SJCRH30 (cell line): ENCODE data around the gene MAP6D1. TPM values are rescaled to one million over a fixed set of nuclear protein-coding genes. Genes with fewer than 3 reads are reported as not detected.

Experiments
- DNase-seq, 2 experiments: peaks; one replicate each; pipeline ENCODE4 v3.0.0-alpha.2; 2015 to 2020
- H3K27ac ChIP-seq: fragments of 250-450 bp; sonication (Bioruptor Pico); 2 replicates; pipeline ENCODE4 v1.5.1; 2020; ENCODE audit warnings: mild to moderate bottlenecking, moderate library complexity
- H3K27me3 ChIP-seq: fragments of 250-450 bp; sonication (Bioruptor Pico); 2 replicates; pipeline ENCODE4 v1.5.1; 2020; ENCODE audit warnings: mild to moderate bottlenecking, moderate library complexity
- H3K36me3 ChIP-seq: fragments of 250-450 bp; sonication (Bioruptor Pico); 2 replicates; pipeline ENCODE4 v1.5.1; 2020; ENCODE audit warnings: mild to moderate bottlenecking, moderate library complexity
- H3K4me1 ChIP-seq: fragments of 250-450 bp; sonication (Bioruptor Pico); 2 replicates; pipeline ENCODE4 v1.5.1; 2020; ENCODE audit warnings: mild to moderate bottlenecking, moderate library complexity
- H3K4me3 ChIP-seq: fragments of 250-450 bp; sonication (Bioruptor Pico); 2 replicates; pipeline ENCODE4 v1.5.1; 2020; ENCODE audit warnings: mild to moderate bottlenecking, moderate library complexity
- H3K9me3 ChIP-seq: fragments of 250-450 bp; sonication (Bioruptor Pico); replicated peaks from 2 replicates; pipeline ENCODE4 v1.5.1; 2020; ENCODE audit warnings: mild to moderate bottlenecking, moderate library complexity
- total RNA-seq: library from RNA; depleted of rRNA; stranded (reverse); fragments of >200 nt; shearing (Covaris generic); gene quantifications from 2 replicates; pipeline ENCODE4 v1.2.3, GENCODE V29; 2014; rRNA removed

MAP6D1 gene
- 6.5 and 7.0 TPM in 2 replicates for total RNA-seq

- peak within 1 kb of the TSS; percentile 17; the same call in 1 of the 2 replicates for H3K27ac ChIP-seq
- peak; percentile 73 to 76 for DNase-seq
Measured at GRCh38 chr3:183825456-183826161, at the start of gene MAP6D1. Gene MAP6D1 (minus strand): TSS chr3:183825577. CDS start chr3:183825547, 30 bp downstream.

DNA sequence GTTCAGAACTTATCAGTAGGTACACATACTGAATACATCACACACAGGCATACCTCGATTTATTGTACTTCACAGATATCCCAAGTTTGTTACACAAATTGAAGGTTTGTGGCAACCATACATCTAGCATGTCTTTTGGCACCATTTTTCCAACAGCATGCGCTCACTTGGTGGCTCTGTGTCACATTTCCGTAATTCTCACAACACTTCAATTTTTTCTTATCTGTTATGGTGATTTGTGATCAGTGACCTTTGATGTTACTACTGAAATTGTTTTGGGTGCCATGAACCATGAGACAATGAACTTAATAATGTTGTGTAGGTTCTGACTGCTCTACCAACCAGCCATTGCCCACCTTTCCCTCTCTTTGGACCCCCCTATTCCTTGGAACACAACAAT is 48.5 kb upstream of the MAP6D1 start:
- DNase-seq = no peak
- no peak overlapping the region for H3K4me3 ChIP-seq
- no peaks in the 10 kb centered on the region for H3K36me3 ChIP-seq
- H3K27me3 ChIP-seq = no peaks in the 10 kb centered on the region
- no peaks in the 10 kb centered on the region for H3K4me1 ChIP-seq
- no peaks in the 10 kb centered on the region for H3K9me3 ChIP-seq
- no peak overlapping the region for H3K27ac ChIP-seq

More at GRCh38 chr3:183825456-183826161, at the start of gene MAP6D1:
- Histone ChIP-seq H3K4me1 (peaks cover 8% of the 10 kb centered on the region), H3K27me3 (no peaks in the 10 kb centered on the region), H3K4me3 (peak within 1 kb of the TSS; percentile 74), H3K9me3 (no peaks in the 10 kb centered on the region), H3K36me3 (no peaks in the 10 kb centered on the region)

DNA sequence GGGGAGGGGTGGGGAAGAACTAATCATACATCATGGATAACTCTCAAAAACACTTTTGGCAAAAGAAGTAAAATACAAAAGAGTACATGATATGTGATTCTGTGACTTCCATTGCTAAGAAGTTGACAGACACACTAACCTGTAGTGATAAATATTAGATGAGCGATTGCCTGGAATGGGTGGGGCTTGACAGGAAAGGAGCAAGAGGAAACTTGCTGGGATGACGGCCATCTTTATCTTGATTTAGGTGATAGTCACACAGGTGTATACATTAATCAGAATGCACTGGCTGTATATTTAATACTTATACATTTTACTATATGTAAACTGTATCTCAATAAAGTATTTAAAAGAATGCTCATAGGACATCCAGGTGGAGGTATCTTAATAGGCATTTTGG is 46.2 kb upstream of the MAP6D1 start:
- Histone ChIP-seq H3K27ac (no peak overlapping the region), H3K4me3 (no peak overlapping the region), H3K36me3 (peaks cover 4% of the 10 kb centered on the region), H3K9me3 (no peaks in the 10 kb centered on the region), H3K27me3 (no peaks in the 10 kb centered on the region), H3K4me1 (no peaks in the 10 kb centered on the region)
- no peak for DNase-seq

DNA sequence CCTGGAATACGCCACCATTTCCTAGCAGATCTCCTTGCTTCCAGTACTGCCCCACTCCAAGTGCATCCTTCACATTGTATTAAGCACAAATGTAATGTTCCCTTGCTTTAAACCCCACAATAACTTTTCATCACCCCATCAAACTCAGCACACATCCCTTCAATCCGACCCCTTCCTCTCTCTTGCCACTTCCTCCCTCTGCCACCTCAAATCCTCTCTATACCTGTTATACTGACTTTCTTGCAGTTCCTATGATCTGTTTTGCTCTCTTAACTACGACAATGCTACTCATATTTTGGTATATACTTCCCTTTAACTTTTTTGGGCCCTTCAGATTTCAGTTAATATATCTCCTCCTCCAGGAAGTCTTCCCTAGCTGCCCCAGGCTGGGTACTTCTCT is 45.2 kb upstream of the MAP6D1 start:
- no peak for DNase-seq
- Histone ChIP-seq H3K27me3 (no peaks in the 10 kb centered on the region), H3K36me3 (peaks cover 10% of the 10 kb centered on the region), H3K4me1 (no peaks in the 10 kb centered on the region), H3K27ac (no peak overlapping the region), H3K9me3 (no peaks in the 10 kb centered on the region), H3K4me3 (no peak overlapping the region)

DNA sequence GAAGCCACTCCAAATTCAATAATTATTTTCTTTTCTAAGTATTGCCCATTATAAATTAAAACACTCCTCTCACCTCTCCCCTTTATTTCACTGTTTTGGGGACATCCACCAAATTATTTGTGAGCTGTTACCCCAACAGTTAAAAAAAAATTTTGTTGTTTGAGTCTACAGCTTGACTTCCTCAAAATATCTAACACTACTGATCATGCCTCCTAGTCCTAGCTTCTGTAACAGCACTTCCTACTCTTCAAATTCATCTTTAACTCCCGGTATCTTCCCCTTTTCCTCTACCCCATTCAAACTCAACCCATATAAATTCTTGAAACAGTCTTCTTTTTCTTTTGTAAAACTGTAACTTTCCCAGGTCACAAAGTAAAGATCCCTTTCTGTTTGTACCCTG is 43.4 kb upstream of the MAP6D1 start:
- no peak overlapping the region for H3K27ac ChIP-seq
- no peaks in the 10 kb centered on the region for H3K4me1 ChIP-seq
- no peaks in the 10 kb centered on the region for H3K27me3 ChIP-seq
- H3K9me3 ChIP-seq = no peaks in the 10 kb centered on the region
- H3K4me3 ChIP-seq = no peak overlapping the region
- no peak for DNase-seq
- H3K36me3 ChIP-seq = peaks cover 20% of the 10 kb centered on the region

DNA sequence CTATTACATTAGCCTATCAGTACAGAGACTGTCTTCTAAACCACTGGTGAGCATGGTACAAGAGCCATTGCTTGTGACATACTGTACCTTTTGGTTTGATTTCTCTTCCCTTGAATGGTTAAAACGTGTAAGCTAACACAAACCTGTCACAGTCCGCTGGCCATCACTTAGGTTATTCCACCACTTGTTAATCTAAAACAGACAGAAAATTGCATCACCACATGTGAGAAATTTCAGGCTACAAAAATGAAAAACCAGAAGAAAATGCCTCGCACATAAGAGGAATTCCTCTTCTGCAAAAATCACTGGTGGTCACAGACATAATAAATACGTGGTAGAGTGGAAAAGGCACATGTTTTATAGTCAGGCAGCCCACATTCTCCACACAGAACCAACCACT is 37.2 kb upstream of the MAP6D1 start:
- no peak for DNase-seq
- Histone ChIP-seq H3K36me3 (peaks cover 50% of the 10 kb centered on the region), H3K4me3 (no peak overlapping the region)

DNA sequence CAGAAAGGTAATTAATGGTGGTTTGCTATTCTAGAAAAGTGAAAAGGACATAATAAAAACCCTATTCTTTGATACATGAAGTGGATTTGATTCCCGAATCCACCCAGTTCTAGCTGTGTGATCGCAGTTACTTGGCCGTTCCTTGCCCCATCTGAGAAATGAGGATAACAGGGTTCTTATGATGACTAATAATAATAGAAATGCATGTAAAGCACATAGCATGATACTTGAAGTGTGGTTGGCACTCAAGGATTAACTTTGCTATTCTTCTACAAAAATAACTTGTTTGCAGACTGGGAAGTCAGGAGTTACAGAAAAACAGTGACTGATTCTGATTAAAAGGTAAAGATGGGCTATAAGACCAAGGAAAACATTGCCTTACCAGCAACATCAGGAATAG is 32.5 kb upstream of the MAP6D1 start:
- peaks cover 37% of the 10 kb centered on the region for H3K36me3 ChIP-seq
- no peak for DNase-seq
- H3K9me3 ChIP-seq = no peaks in the 10 kb centered on the region
- no peaks in the 10 kb centered on the region for H3K27me3 ChIP-seq
- H3K27ac ChIP-seq = no peak overlapping the region
- no peaks in the 10 kb centered on the region for H3K4me1 ChIP-seq
- H3K4me3 ChIP-seq = no peak overlapping the region

More for the DNA sequence above, 37.2 kb upstream of the MAP6D1 start:
- H3K27me3 ChIP-seq = no peaks in the 10 kb centered on the region
- H3K4me1 ChIP-seq = no peaks in the 10 kb centered on the region
- no peaks in the 10 kb centered on the region for H3K9me3 ChIP-seq
- H3K27ac ChIP-seq = no peak overlapping the region

GRCh38 chr3:183854318-183855035 is 29.1 kb upstream of the MAP6D1 start:
- H3K4me3 ChIP-seq = no peak overlapping the region
- H3K4me1 ChIP-seq = no peaks in the 10 kb centered on the region
- peaks cover 19% of the 10 kb centered on the region for H3K36me3 ChIP-seq
- H3K9me3 ChIP-seq = no peaks in the 10 kb centered on the region
- no peak overlapping the region for H3K27ac ChIP-seq
- DNase-seq = no peak
- no peaks in the 10 kb centered on the region for H3K27me3 ChIP-seq

DNA sequence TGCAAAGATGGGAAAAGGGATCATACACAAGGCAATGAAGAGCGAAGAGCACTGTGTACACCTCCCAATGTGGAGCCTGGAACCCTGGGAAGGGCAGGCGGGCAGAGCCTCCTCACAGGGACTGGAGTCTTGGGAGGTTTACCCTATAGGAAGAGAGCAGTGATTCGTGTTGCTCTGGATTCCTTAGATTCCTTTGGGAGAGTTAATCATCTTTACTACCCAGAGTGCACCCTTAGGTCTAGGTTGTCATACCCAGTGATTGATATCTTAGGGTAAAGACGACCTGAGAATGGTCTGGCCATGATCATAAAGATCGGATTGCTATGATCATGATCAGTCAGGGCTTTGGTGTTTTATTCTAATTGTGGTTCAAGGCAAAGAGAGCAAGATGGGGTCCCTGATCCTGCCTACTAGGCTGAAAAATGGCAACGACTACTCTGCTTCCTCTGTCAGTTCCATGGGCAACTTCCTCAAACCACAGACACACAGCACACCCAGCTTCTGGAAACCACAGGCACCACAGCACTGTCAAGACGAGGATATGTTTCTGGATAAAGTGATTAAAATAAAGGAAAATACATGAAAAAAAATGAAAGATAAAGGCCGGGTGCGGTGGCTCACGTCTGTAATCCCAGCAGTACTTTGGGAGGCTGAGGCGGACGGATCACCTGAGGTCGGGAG is 20.4 kb upstream of the MAP6D1 start:
- Histone ChIP-seq H3K27ac (no peak overlapping the region), H3K4me1 (no peaks in the 10 kb centered on the region), H3K4me3 (no peak overlapping the region), H3K27me3 (no peaks in the 10 kb centered on the region), H3K9me3 (no peaks in the 10 kb centered on the region), H3K36me3 (peaks cover 33% of the 10 kb centered on the region)
- DNase-seq = no peak

GRCh38 chr3:183845090-183845489 is 19.7 kb upstream of the MAP6D1 start:
- Histone ChIP-seq H3K27ac (no peak overlapping the region), H3K36me3 (peaks cover 36% of the 10 kb centered on the region), H3K4me3 (no peak overlapping the region), H3K27me3 (no peaks in the 10 kb centered on the region), H3K4me1 (no peaks in the 10 kb centered on the region), H3K9me3 (no peaks in the 10 kb centered on the region)
- DNase-seq = no peak

GRCh38 chr3:183844606-183845005 is 19.2 kb upstream of the MAP6D1 start:
- no peaks in the 10 kb centered on the region for H3K27me3 ChIP-seq
- peaks cover 38% of the 10 kb centered on the region for H3K36me3 ChIP-seq
- H3K4me3 ChIP-seq = no peak overlapping the region
- no peaks in the 10 kb centered on the region for H3K9me3 ChIP-seq
- no peaks in the 10 kb centered on the region for H3K4me1 ChIP-seq
- DNase-seq = no peak
- H3K27ac ChIP-seq = no peak overlapping the region

DNA sequence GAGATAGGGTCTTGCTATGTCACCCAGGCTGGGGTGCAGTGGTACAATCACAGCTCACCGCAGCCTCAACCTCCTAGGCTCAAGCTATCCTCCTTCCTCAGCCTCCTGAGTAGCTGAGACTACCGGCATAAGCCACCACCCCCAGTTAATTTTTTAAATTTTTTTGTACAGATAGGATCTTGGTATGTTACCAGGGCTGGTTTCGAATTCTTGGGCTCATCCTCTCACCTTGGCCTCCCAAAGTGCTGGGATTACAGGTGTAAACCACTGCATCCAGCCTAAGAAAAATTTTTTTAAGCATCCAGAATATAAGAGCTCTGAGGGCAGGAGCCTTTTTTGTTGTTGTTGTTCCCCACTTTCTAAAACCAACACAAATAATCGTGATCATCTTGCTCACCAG is 14.4 kb upstream of the MAP6D1 start:
- H3K27ac ChIP-seq = no peak overlapping the region
- no peak for DNase-seq
- H3K4me1 ChIP-seq = no peaks in the 10 kb centered on the region

DNA sequence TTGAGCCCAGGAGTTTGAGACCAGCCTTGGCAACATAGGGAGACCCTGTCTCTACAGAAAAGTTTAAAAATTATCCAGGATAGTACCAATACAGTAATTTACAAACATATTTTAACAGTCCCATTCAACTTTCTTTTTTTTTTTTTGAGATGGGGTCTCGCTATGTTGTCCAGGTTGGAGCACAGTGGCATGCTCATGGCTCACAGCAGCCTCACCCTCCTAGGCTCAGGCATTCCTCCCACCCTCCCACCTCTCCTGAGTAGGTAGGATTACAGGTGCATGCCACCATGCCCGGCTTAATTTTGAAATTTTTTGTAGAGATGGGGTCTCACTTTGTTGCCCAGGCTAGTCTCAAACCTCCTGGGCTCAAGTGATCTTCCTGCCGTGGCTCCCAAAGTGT is 12.5 kb upstream of the MAP6D1 start:
- H3K4me3 ChIP-seq = no peak overlapping the region
- no peaks in the 10 kb centered on the region for H3K9me3 ChIP-seq
- DNase-seq = no peak
- no peak overlapping the region for H3K27ac ChIP-seq
- no peaks in the 10 kb centered on the region for H3K27me3 ChIP-seq
- peaks cover 34% of the 10 kb centered on the region for H3K36me3 ChIP-seq
- H3K4me1 ChIP-seq = no peaks in the 10 kb centered on the region

More for the DNA sequence above, 14.4 kb upstream of the MAP6D1 start:
- H3K36me3 ChIP-seq = peaks cover 36% of the 10 kb centered on the region
- H3K27me3 ChIP-seq = no peaks in the 10 kb centered on the region
- H3K9me3 ChIP-seq = no peaks in the 10 kb centered on the region
- no peak overlapping the region for H3K4me3 ChIP-seq

GRCh38 chr3:183837390-183837789 is 12.0 kb upstream of the MAP6D1 start:
- Histone ChIP-seq H3K4me3 (no peak overlapping the region), H3K27ac (no peak overlapping the region), H3K4me1 (no peaks in the 10 kb centered on the region), H3K9me3 (no peaks in the 10 kb centered on the region), H3K36me3 (peaks cover 36% of the 10 kb centered on the region), H3K27me3 (no peaks in the 10 kb centered on the region)
- DNase-seq = no peak

DNA sequence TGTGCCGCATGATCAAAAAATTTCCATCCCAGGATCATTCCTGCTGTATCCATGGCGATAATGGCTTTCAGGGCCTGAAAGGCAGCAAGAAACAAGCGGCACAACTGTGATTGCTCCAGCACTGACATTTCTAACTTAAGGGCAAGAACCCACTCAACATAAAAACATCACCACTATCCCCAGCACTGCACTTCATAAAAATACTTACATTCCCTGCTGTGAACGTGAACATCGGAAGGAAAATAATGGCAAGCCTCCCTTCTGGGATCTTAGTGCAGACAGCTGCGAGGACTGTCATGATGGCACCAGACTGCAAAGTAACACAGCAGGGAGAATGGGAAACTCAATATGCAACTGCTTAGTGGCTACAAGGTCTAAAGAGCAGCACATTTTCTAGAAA is 8.1 kb upstream of the MAP6D1 start:
- H3K4me1 ChIP-seq = no peaks in the 10 kb centered on the region
- no peak overlapping the region for H3K4me3 ChIP-seq
- H3K36me3 ChIP-seq = peaks cover 20% of the 10 kb centered on the region
- H3K27ac ChIP-seq = no peak overlapping the region
- DNase-seq = no peak
- H3K9me3 ChIP-seq = no peaks in the 10 kb centered on the region
- H3K27me3 ChIP-seq = no peaks in the 10 kb centered on the region
